Activated naive CD8-positive, alpha-beta T cell (primary cell): ENCODE data around the gene MME.

Experiments
- H3K27ac Mint-ChIP-seq: one replicate; pipeline ENCODE4 v1.8.0; 2021; ENCODE audit warnings: mixed read lengths
- H3K27me3 Mint-ChIP-seq: one replicate; pipeline ENCODE4 v1.8.0; 2021; ENCODE audit warnings: mixed read lengths
- H3K36me3 Mint-ChIP-seq: one replicate; pipeline ENCODE4 v1.8.0; 2021; ENCODE audit warnings: mixed read lengths
- H3K4me1 Mint-ChIP-seq: one replicate; pipeline ENCODE4 v1.8.0; 2021; ENCODE audit warnings: low read depth, mixed read lengths
- H3K4me3 Mint-ChIP-seq: one replicate; pipeline ENCODE4 v1.8.0; 2021; ENCODE audit warnings: mild to moderate bottlenecking, mixed read lengths
- H3K9me3 Mint-ChIP-seq: one replicate; pipeline ENCODE4 v1.8.0; 2021; ENCODE audit warnings: low read depth, mixed read lengths

Gene MME

DNA sequence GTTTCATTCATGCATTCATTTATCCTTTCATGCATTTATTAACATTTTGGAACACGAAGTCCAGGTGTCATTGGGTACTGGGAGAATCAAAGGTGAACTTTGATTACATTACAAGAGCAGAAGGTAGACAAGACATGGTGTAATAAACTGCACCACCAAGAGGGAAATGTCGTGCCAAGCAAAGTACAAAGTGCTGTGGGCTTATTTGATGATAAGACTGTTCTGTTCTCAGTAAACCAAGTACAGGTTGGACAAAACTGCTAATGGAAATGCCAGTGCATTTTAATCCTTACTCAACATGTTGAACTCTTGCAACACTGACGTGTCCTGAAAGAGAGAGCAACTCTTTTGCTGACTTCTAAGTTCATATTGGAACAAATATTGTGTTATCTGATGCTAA, 69.4 kb downstream of the MME start:
- Mint-ChIP-seq H3K4me1 (no peaks in the 10 kb centered on the region), H3K27me3 (no peaks in the 10 kb centered on the region), H3K36me3 (no peaks in the 10 kb centered on the region), H3K4me3 (no peak overlapping the region), H3K27ac (no peak overlapping the region), H3K9me3 (no peaks in the 10 kb centered on the region)

DNA sequence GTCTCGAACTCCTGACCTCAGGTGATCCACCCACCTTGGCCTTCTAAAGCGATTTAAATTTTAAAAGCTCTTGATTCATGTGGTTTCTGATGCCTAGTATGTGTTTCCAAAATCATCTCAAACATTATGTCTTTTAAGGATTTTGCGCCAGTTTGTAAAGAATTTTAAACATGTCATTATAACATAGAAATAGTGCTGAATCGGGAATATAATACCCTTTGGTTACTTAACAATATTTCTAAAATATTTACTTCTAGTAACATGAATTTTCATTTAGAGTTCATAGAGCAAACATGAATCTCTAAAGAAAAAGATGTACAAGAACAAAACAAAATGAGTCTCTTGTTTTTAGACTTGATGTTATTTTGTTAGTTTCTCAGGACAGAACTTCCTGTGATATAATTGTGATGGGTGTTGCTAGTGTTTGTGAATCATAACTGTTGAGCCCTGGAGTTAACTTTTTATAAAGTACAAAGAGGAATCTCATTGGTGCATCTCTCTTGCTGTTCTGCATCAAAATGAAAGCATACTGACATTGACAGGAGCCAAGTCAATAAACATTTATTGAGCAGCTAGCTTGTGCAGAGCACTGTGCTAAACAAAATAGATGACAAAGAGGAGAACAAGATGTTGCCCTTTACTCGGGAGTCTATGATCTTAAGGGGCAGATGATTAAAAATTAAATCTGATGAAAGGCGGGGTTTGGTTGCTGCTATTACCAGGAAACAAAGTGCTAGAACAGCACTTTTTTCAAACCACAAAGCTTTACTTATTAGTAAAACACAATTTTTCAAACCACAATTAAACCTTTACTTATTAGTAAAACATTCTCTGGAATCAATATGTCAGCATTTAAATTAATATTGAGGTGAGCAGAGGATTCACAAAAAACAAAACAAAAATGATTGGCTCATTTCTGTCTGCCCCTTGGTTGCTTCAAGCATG, 73.4 kb downstream of the MME start:
- Mint-ChIP-seq H3K36me3 (no peaks in the 10 kb centered on the region), H3K27me3 (no peaks in the 10 kb centered on the region), H3K4me3 (no peak overlapping the region), H3K4me1 (no peaks in the 10 kb centered on the region), H3K9me3 (no peaks in the 10 kb centered on the region), H3K27ac (no peak overlapping the region)

DNA sequence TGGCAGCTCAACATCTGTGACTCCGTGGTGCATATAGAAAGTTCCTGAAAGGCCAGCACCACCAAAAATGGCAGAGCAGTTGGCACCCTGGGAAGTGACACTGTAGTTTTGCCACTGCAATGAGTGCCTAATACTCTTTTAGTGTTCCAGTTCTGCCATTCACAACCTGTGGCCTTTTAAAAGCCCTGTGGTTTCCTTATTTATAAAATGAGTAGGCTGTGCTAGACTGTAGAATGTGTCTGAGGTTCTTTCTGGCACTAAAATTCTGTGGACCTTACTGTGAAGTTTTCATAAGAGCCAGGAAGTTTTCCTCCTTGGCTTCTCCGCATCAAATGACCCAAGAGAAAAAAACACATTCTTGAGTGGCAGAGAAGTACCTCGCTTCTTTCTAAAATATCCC, 74.1 kb downstream of the MME start:
- Mint-ChIP-seq H3K27ac (no peak overlapping the region), H3K4me1 (no peaks in the 10 kb centered on the region), H3K4me3 (no peak overlapping the region), H3K9me3 (no peaks in the 10 kb centered on the region), H3K27me3 (no peaks in the 10 kb centered on the region), H3K36me3 (no peaks in the 10 kb centered on the region)

GRCh38 chr3:155158346-155159037, 78.4 kb downstream of the MME start:
- H3K9me3 Mint-ChIP-seq: no peaks in the 10 kb centered on the region
- no peak overlapping the region for H3K27ac Mint-ChIP-seq
- no peak overlapping the region for H3K4me3 Mint-ChIP-seq
- no peaks in the 10 kb centered on the region for H3K36me3 Mint-ChIP-seq
- no peaks in the 10 kb centered on the region for H3K27me3 Mint-ChIP-seq
- H3K4me1 Mint-ChIP-seq: no peaks in the 10 kb centered on the region

GRCh38 chr3:155159301-155159700, 79.2 kb downstream of the MME start:
- Mint-ChIP-seq H3K36me3 (no peaks in the 10 kb centered on the region), H3K27ac (no peak overlapping the region), H3K9me3 (no peaks in the 10 kb centered on the region), H3K27me3 (no peaks in the 10 kb centered on the region), H3K4me1 (no peaks in the 10 kb centered on the region), H3K4me3 (no peak overlapping the region)

GRCh38 chr3:155161640-155162292, 81.6 kb downstream of the MME start:
- Mint-ChIP-seq H3K27me3 (no peaks in the 10 kb centered on the region), H3K4me1 (no peaks in the 10 kb centered on the region)

DNA sequence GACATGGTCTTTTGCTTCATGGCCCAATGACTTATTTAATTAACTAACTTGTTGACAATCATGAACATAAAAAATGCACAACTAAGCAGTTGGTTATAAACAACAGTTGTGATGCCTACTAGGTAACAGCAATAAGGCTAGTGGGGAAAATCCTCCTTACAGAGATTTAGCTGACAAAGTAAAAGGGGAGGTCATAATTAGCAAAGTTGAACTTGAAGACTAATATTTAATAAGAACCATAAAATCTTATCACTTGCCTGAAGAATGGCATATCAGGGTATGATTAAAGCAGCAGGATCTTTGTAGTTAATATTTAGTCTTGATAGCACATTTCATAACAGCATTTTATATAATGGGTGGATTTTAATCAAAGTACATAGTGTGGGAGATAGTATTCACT, 84.2 kb downstream of the MME start:
- H3K4me1 Mint-ChIP-seq: no peaks in the 10 kb centered on the region
- H3K27me3 Mint-ChIP-seq: no peaks in the 10 kb centered on the region
- H3K36me3 Mint-ChIP-seq: no peaks in the 10 kb centered on the region
- H3K4me3 Mint-ChIP-seq: no peak overlapping the region
- H3K9me3 Mint-ChIP-seq: no peaks in the 10 kb centered on the region
- no peak overlapping the region for H3K27ac Mint-ChIP-seq

More at GRCh38 chr3:155161640-155162292, 81.6 kb downstream of the MME start:
- no peak overlapping the region for H3K4me3 Mint-ChIP-seq
- H3K9me3 Mint-ChIP-seq: no peaks in the 10 kb centered on the region
- H3K27ac Mint-ChIP-seq: no peak overlapping the region
- H3K36me3 Mint-ChIP-seq: no peaks in the 10 kb centered on the region

DNA sequence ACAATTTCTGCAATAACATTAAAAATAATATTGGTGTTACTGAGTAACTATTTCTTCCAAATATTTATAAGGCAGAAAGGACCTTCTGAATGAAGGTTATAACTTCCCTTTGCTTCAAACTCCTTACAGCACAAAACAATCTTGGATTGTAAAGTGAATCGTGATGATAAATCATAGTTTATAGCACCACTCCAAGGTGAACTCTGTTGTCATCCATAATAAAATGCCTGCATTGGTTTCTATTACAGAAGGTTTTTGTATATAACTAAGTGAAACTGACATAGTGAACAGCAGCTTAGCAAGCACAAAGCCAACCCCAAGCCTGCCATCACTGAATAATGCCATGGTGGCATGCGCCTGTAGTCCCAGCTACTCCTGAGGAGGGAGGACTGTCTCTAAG, 86.3 kb downstream of the MME start:
- no peaks in the 10 kb centered on the region for H3K27me3 Mint-ChIP-seq
- no peak overlapping the region for H3K27ac Mint-ChIP-seq
- no peaks in the 10 kb centered on the region for H3K36me3 Mint-ChIP-seq
- H3K9me3 Mint-ChIP-seq: no peaks in the 10 kb centered on the region
- H3K4me3 Mint-ChIP-seq: no peak overlapping the region
- H3K4me1 Mint-ChIP-seq: no peaks in the 10 kb centered on the region

- no peaks in the 10 kb centered on the region for H3K4me1 Mint-ChIP-seq
- no peaks in the 10 kb centered on the region for H3K27me3 Mint-ChIP-seq
- no peak overlapping the region for H3K27ac Mint-ChIP-seq
- no peaks in the 10 kb centered on the region for H3K36me3 Mint-ChIP-seq
- H3K4me3 Mint-ChIP-seq: no peak overlapping the region
- no peaks in the 10 kb centered on the region for H3K9me3 Mint-ChIP-seq
Observed at GRCh38 chr3:155169197-155169596, 89.1 kb downstream of the MME start.

GRCh38 chr3:155173771-155174170, 93.7 kb downstream of the MME start:
- no peak overlapping the region for H3K27ac Mint-ChIP-seq
- no peaks in the 10 kb centered on the region for H3K27me3 Mint-ChIP-seq
- H3K36me3 Mint-ChIP-seq: no peaks in the 10 kb centered on the region
- H3K4me1 Mint-ChIP-seq: no peaks in the 10 kb centered on the region
- no peak overlapping the region for H3K4me3 Mint-ChIP-seq
- no peaks in the 10 kb centered on the region for H3K9me3 Mint-ChIP-seq

- no peaks in the 10 kb centered on the region for H3K9me3 Mint-ChIP-seq
- H3K4me1 Mint-ChIP-seq: no peaks in the 10 kb centered on the region
- H3K4me3 Mint-ChIP-seq: no peak overlapping the region
- no peak overlapping the region for H3K27ac Mint-ChIP-seq
- H3K36me3 Mint-ChIP-seq: no peaks in the 10 kb centered on the region
- no peaks in the 10 kb centered on the region for H3K27me3 Mint-ChIP-seq
Observed at GRCh38 chr3:155178810-155179436, 98.8 kb downstream of the MME start.

GRCh38 chr3:155179437-155179827, 99.3 kb downstream of the MME start:
- Mint-ChIP-seq H3K4me1 (no peaks in the 10 kb centered on the region), H3K4me3 (no peak overlapping the region), H3K27ac (no peak overlapping the region), H3K27me3 (no peaks in the 10 kb centered on the region), H3K36me3 (no peaks in the 10 kb centered on the region), H3K9me3 (no peaks in the 10 kb centered on the region)

DNA sequence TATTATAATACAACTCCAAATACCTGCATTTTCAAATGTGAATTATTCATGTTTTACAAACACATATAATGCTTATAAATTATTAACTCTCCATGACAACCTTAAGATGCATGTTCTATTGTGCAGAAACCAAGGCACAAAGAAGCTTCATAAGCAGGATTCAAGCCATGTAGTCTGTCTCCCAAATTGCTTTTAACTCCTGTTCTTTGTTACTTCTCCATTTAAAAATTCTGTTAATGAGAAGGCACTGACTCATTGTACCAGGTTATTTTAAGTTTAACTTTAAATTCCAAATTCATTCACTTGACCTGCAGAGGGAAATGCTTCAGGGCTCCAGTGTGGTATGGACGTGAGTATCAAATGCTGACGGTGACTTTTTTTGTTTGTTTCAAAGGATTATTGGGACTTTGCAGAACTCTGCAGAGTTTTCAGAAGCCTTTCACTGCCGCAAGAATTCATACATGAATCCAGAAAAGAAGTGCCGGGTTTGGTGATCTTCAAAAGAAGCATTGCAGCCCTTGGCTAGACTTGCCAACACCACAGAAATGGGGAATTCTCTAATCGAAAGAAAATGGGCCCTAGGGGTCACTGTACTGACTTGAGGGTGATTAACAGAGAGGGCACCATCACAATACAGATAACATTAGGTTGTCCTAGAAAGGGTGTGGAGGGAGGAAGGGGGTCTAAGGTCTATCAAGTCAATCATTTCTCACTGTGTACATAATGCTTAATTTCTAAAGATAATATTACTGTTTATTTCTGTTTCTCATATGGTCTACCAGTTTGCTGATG, 100.0 kb downstream of the MME start:
- H3K36me3 Mint-ChIP-seq: no peaks in the 10 kb centered on the region
- no peak overlapping the region for H3K27ac Mint-ChIP-seq
- H3K27me3 Mint-ChIP-seq: no peaks in the 10 kb centered on the region
- H3K4me3 Mint-ChIP-seq: no peak overlapping the region
- no peaks in the 10 kb centered on the region for H3K4me1 Mint-ChIP-seq
- no peaks in the 10 kb centered on the region for H3K9me3 Mint-ChIP-seq

GRCh38 chr3:155182467-155182866, 102.3 kb downstream of the MME start:
- no peaks in the 10 kb centered on the region for H3K4me1 Mint-ChIP-seq
- no peaks in the 10 kb centered on the region for H3K27me3 Mint-ChIP-seq
- H3K9me3 Mint-ChIP-seq: no peaks in the 10 kb centered on the region
- H3K27ac Mint-ChIP-seq: no peak overlapping the region
- H3K36me3 Mint-ChIP-seq: no peaks in the 10 kb centered on the region
- no peak overlapping the region for H3K4me3 Mint-ChIP-seq
